IPS-18a (cell line): ENCODE measurements around the gene RDX.

Experiments used
- H3K27ac ChIP-seq: one replicate; pipeline ENCODE4 v1.5.1; 2013; ENCODE audit warnings: low read length
- H3K27me3 ChIP-seq: one replicate; pipeline ENCODE4 v1.6.1; 2013; ENCODE audit warnings: mild to moderate bottlenecking, low read length; ENCODE audit not compliant: control insufficient read depth, insufficient read depth
- H3K36me3 ChIP-seq: one replicate; pipeline ENCODE4 v1.6.1; 2013; ENCODE audit warnings: low read depth, low read length; ENCODE audit not compliant: control insufficient read depth
- H3K4me1 ChIP-seq: one replicate; pipeline ENCODE4 v1.6.1; 2013; ENCODE audit warnings: low read depth, low read length; ENCODE audit not compliant: control insufficient read depth
- H3K4me3 ChIP-seq: one replicate; pipeline ENCODE4 v1.5.1; 2013; ENCODE audit warnings: low read length
- H3K9ac ChIP-seq: one replicate; pipeline ENCODE4 v1.6.1; 2013; ENCODE audit warnings: mild to moderate bottlenecking, low read length, moderate library complexity
- H3K9me3 ChIP-seq: one replicate; pipeline ENCODE4 v1.6.1; 2013; ENCODE audit warnings: low read depth, low read length; ENCODE audit not compliant: control insufficient read depth

RDX gene

DNA sequence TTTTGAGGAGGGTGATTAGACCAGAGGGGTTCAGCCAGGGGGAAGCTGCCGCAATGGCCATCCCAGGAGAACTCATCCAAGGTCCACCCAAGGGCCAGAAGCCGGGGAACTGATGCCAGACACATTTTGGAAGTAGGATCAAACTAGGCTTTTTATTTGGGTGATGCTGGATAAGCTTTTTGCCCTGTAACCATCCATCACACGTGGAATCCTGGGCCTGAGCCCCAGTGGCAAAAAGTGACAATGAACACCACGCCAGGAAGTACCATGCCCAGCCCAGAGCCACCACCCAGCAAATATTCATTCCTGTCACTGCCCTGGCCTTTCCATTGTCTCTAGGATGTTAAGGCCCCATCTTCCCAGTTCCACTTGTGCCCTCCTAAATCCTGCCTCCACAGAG, 117.3 kb downstream of the RDX start:
- Histone ChIP-seq H3K9me3 (no peaks in the 10 kb centered on the region), H3K4me1 (peaks cover 22% of the 10 kb centered on the region), H3K4me3 (no peak overlapping the region), H3K9ac (no peak overlapping the region), H3K27me3 (no peaks in the 10 kb centered on the region), H3K27ac (no peak overlapping the region), H3K36me3 (no peaks in the 10 kb centered on the region)

GRCh38 chr11:110177086-110177456, 119.3 kb downstream of the RDX start:
- Histone ChIP-seq H3K9me3 (no peaks in the 10 kb centered on the region), H3K4me1 (peaks cover 35% of the 10 kb centered on the region), H3K27ac (no peak overlapping the region), H3K9ac (no peak overlapping the region), H3K36me3 (no peaks in the 10 kb centered on the region), H3K27me3 (no peaks in the 10 kb centered on the region), H3K4me3 (no peak overlapping the region)

DNA sequence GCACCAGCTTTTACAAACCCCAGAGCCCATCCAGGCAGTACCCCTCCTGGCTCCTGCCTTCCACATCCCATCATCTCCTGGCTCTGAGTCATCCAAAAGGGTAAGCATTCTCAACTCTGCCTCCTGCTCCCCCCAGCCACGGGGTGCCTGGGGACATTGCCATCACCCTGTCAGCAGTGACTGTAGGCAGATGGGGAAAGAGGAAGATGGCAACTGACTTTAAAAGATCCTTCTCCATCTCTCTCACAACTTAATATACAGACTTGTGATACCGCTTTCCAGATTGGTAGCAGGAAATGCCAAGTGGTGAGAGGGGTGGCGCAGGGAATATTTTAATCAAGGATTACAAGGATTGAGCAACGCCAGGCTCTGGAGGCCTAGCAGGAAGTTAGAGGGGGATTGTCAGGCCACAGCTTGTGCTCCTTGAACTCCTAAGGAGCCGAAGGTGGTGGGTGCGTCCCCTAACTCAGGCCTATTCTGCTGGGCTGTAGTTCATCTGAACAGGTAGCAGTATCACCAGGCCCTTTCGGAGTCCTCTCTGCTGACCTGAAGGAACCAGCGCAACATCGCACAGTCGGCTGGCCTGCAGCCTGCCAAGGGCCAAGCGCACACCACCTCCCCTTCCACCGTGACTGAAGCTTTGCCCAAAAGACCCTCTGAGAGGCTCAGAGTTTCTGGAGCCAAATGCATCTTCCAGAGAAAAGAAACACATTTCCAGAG, 119.9 kb downstream of the RDX start:
- Histone ChIP-seq H3K9ac (no peak overlapping the region), H3K36me3 (no peaks in the 10 kb centered on the region), H3K27ac (no peak overlapping the region), H3K27me3 (no peaks in the 10 kb centered on the region), H3K4me1 (peaks cover 35% of the 10 kb centered on the region), H3K9me3 (no peaks in the 10 kb centered on the region), H3K4me3 (no peak overlapping the region)

- no peak overlapping the region for H3K9ac ChIP-seq
Observed at GRCh38 chr11:110174645-110175310, 121.6 kb downstream of the RDX start.

GRCh38 chr11:110173811-110174644, 122.4 kb downstream of the RDX start:
- Histone ChIP-seq H3K4me3 (peak overlapping the region; percentile 14), H3K4me1 (peaks cover 35% of the 10 kb centered on the region), H3K27ac (peak overlapping the region; percentile 69), H3K9ac (no peak overlapping the region), H3K27me3 (no peaks in the 10 kb centered on the region), H3K36me3 (no peaks in the 10 kb centered on the region), H3K9me3 (no peaks in the 10 kb centered on the region)

More at GRCh38 chr11:110174645-110175310, 121.6 kb downstream of the RDX start:
- H3K27me3 ChIP-seq, result no peaks in the 10 kb centered on the region
- H3K4me1 ChIP-seq, result peaks cover 35% of the 10 kb centered on the region
- H3K36me3 ChIP-seq, result no peaks in the 10 kb centered on the region
- no peaks in the 10 kb centered on the region for H3K9me3 ChIP-seq
- H3K4me3 ChIP-seq, result peak overlapping the region; percentile 14
- H3K27ac ChIP-seq, result no peak overlapping the region

DNA sequence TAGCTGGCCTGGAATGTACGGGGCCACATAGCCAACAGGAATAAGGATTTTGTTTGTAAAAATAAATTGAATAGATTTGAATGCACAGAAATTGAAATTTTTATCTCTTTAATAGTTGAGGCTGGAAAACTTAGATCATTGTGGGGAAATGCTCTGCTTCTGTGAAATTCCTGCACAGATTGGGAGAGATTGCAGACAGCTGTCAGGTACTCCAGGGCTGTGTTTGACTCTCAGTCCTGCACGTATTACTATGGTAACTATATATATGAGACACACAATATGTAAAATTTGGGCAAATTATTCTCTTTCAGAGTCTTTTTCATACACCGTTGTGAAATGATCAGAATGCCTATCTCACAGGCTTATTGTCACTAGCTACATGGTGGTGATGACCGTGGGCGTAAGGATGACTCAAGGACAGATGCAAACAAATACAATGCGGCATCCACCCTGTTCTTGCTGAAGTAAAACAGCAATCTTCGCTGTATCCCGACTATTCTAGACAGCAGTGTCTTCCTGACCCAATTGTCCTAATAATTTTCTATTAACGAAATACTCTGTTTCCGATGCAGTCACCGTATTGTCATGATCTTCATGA, 123.8 kb downstream of the RDX start:
- Histone ChIP-seq H3K27me3 (no peaks in the 10 kb centered on the region), H3K36me3 (no peaks in the 10 kb centered on the region), H3K9ac (no peak overlapping the region), H3K4me3 (no peak overlapping the region), H3K9me3 (no peaks in the 10 kb centered on the region), H3K4me1 (peaks cover 35% of the 10 kb centered on the region), H3K27ac (no peak overlapping the region)

- Histone ChIP-seq H3K27ac (no peak overlapping the region), H3K9me3 (no peaks in the 10 kb centered on the region), H3K4me3 (no peak overlapping the region)
Observed at GRCh38 chr11:110169738-110170137, 126.7 kb downstream of the RDX start.

GRCh38 chr11:110168033-110168803, 128.2 kb downstream of the RDX start:
- H3K9me3 ChIP-seq, result no peaks in the 10 kb centered on the region
- H3K36me3 ChIP-seq, result peaks cover 16% of the 10 kb centered on the region
- no peak overlapping the region for H3K27ac ChIP-seq
- H3K4me1 ChIP-seq, result peaks cover 6% of the 10 kb centered on the region
- H3K27me3 ChIP-seq, result no peaks in the 10 kb centered on the region
- H3K4me3 ChIP-seq, result no peak overlapping the region
- H3K9ac ChIP-seq, result no peak overlapping the region

More at GRCh38 chr11:110169738-110170137, 126.7 kb downstream of the RDX start:
- H3K36me3 ChIP-seq, result peaks cover 7% of the 10 kb centered on the region
- no peaks in the 10 kb centered on the region for H3K27me3 ChIP-seq
- H3K9ac ChIP-seq, result no peak overlapping the region
- H3K4me1 ChIP-seq, result peaks cover 19% of the 10 kb centered on the region

GRCh38 chr11:110165039-110165925, 131.1 kb downstream of the RDX start:
- Histone ChIP-seq H3K27me3 (no peaks in the 10 kb centered on the region), H3K4me1 (no peaks in the 10 kb centered on the region), H3K4me3 (no peak overlapping the region), H3K9ac (no peak overlapping the region), H3K27ac (no peak overlapping the region), H3K9me3 (no peaks in the 10 kb centered on the region), H3K36me3 (peaks cover 17% of the 10 kb centered on the region)

DNA sequence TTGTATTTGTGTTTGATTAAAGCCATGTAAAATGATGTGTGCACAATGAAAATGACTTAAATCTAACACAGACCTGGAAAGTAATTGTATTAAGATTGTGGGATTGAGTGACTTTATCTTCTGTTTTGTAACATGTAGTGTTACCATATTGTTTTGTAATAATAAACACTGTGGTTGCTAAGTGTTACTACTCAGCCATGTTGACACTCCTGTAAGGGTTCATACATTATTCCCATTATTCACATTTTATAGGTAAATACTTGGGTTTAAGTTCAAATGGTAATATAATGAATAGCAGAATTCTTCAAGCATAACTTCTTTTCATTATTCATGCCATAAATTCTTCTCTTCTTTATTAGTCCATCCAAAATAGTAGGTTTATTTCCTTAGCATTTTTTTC, 134.2 kb downstream of the RDX start:
- H3K4me3 ChIP-seq, result no peak overlapping the region
- no peak overlapping the region for H3K27ac ChIP-seq
- H3K27me3 ChIP-seq, result no peaks in the 10 kb centered on the region
- H3K4me1 ChIP-seq, result no peaks in the 10 kb centered on the region
- no peak overlapping the region for H3K9ac ChIP-seq
- H3K36me3 ChIP-seq, result peaks cover 27% of the 10 kb centered on the region
- no peaks in the 10 kb centered on the region for H3K9me3 ChIP-seq
